CD14-positive monocyte (primary cell): ENCODE data around the gene ADH6. TPM values are rescaled to one million over a fixed set of nuclear protein-coding genes. Genes with fewer than 3 reads are reported as not detected.
"Not testable (repeated sequence)": the region's sequence is repeated elsewhere in the genome, so short reads cannot be mapped to it uniquely, and the experiment has no call there.

Source experiments
- DNase-seq, 3 donors: peaks; one replicate each; pipeline ENCODE4 v3.0.0-alpha.2; 2011 to 2022
- H2AFZ ChIP-seq: 2 replicates; pipeline ENCODE4 v1.6.0; 2012; ENCODE audit warnings: mild to moderate bottlenecking, low read depth, low read length, inconsistent platforms; ENCODE audit not compliant: insufficient read depth, poor library complexity, severe bottlenecking
- H3K27ac ChIP-seq, 2 donors: 1 replicate in 1 of 2; 2 replicates in 1 of 2; pipeline ENCODE4 v1.5.1; 2012 to 2013; ENCODE audit warnings: low read length in 2 of 2, control low read depth in 1 of 2, inconsistent platforms in 1 of 2, low read depth in 1 of 2, mild to moderate bottlenecking in 1 of 2
- H3K27me3 ChIP-seq, 2 donors: one replicate each; pipeline versions ENCODE4 v1.6.0 to v1.6.1; 2011 to 2013; ENCODE audit warnings: low read length in 2 of 2; ENCODE audit not compliant: control insufficient read depth in 2 of 2, insufficient read depth in 2 of 2
- H3K36me3 ChIP-seq, 2 donors: replicated peaks in 1 of 2; 1 replicate in 1 of 2; 2 replicates in 1 of 2; pipeline versions ENCODE4 v1.5.1 to v1.6.1; 2012 to 2013; ENCODE audit warnings: low read length in 2 of 2, control low read depth in 1 of 2, inconsistent platforms in 1 of 2, mild to moderate bottlenecking in 1 of 2; ENCODE audit not compliant: insufficient read depth in 2 of 2, control insufficient read depth in 1 of 2
- H3K4me1 ChIP-seq, 2 donors: 1 replicate in 1 of 2; 2 replicates in 1 of 2; pipeline versions ENCODE4 v1.5.1 to v1.6.1; 2012 to 2013; ENCODE audit warnings: low read length in 2 of 2, control low read depth in 1 of 2, inconsistent platforms in 1 of 2, mild to moderate bottlenecking in 1 of 2, moderate library complexity in 1 of 2; ENCODE audit not compliant: insufficient read depth in 2 of 2, control insufficient read depth in 1 of 2
- H3K4me2 ChIP-seq: replicated peaks from 2 replicates; pipeline ENCODE3; 2012; ENCODE audit warnings: low read length, moderate library complexity, mild to moderate bottlenecking; ENCODE audit not compliant: poor library complexity, severe bottlenecking; ENCODE audit errors: extremely low read depth
- H3K4me3 ChIP-seq, 3 experiments: fragments of 200-600 bp in 1 of 3; sonication (generic) in 1 of 3; replicated peaks in 1 of 3; 1 replicate in 2 of 3; 2 replicates in 1 of 3; pipeline ENCODE4 v1.5.1; 2011 to 2013; ENCODE audit warnings: low read length in 3 of 3, mild to moderate bottlenecking in 3 of 3, control low read depth in 2 of 3, low read depth in 2 of 3, inconsistent platforms in 1 of 3, moderate library complexity in 1 of 3
- H3K79me2 ChIP-seq: 2 replicates; pipeline ENCODE4 v1.6.0; 2012; ENCODE audit warnings: mild to moderate bottlenecking, control low read depth, inconsistent platforms, low read length, moderate library complexity; ENCODE audit not compliant: insufficient read depth
- H3K9ac ChIP-seq: 2 replicates; pipeline ENCODE4 v1.6.0; 2017; ENCODE audit warnings: low read length, mild to moderate bottlenecking; ENCODE audit not compliant: insufficient read depth, poor library complexity, severe bottlenecking
- H3K9me3 ChIP-seq, 2 donors: replicated peaks in 1 of 2; 1 replicate in 1 of 2; 2 replicates in 1 of 2; pipeline versions ENCODE4 v1.5.1 to v1.6.1; 2012 to 2013; ENCODE audit warnings: low read length in 2 of 2, control low read depth in 1 of 2; ENCODE audit not compliant: control insufficient read depth in 1 of 2, insufficient read depth in 1 of 2
- H4K20me1 ChIP-seq: 2 replicates; pipeline ENCODE4 v1.6.0; 2012; ENCODE audit warnings: mild to moderate bottlenecking, low read length, control low read depth, moderate library complexity; ENCODE audit not compliant: insufficient read depth
- H3K27ac Mint-ChIP-seq, 7 donors: one replicate each; pipeline ENCODE4 v1.8.0; 2020; ENCODE audit warnings: mild to moderate bottlenecking in 7 of 7, mixed read lengths in 7 of 7, moderate library complexity in 6 of 7, inconsistent platforms in 2 of 7
- H3K27me3 Mint-ChIP-seq, 3 donors: one replicate each; pipeline ENCODE4 v1.8.0; 2021 to 2022; ENCODE audit warnings: low read depth in 3 of 3, mild to moderate bottlenecking in 3 of 3, mixed read lengths in 3 of 3, moderate library complexity in 3 of 3, inconsistent platforms in 1 of 3
- H3K36me3 Mint-ChIP-seq, 2 donors: one replicate each; pipeline ENCODE4 v1.8.0; 2020; ENCODE audit warnings: mixed read lengths in 2 of 2, inconsistent platforms in 1 of 2, mild to moderate bottlenecking in 1 of 2
- H3K4me1 Mint-ChIP-seq: one replicate; pipeline ENCODE4 v1.8.0; 2020; ENCODE audit warnings: mild to moderate bottlenecking, mixed read lengths
- H3K4me3 Mint-ChIP-seq, 2 donors: one replicate each; pipeline ENCODE4 v1.8.0; 2020; ENCODE audit warnings: mild to moderate bottlenecking in 2 of 2, mixed read lengths in 2 of 2, moderate library complexity in 1 of 2
- H3K9me3 Mint-ChIP-seq, 7 donors: one replicate each; pipeline ENCODE4 v1.8.0; 2020 to 2022; ENCODE audit warnings: mixed read lengths in 7 of 7, mild to moderate bottlenecking in 6 of 7, moderate library complexity in 6 of 7, inconsistent platforms in 2 of 7
- CTCF ChIP-seq: fragments of 200-600 bp; IDR thresholded peaks from one replicate; pipeline ENCODE4 v1.8.0; 2022; ENCODE audit warnings: antibody characterized with exemption, mild to moderate bottlenecking
- WGBS: methylation state at CpG from one replicate; pipeline ENCODE4 v1.1.5; 2013; ENCODE audit warnings: missing lambda C conversion rate; ENCODE audit not compliant: insufficient coverage; 5-methylcytosine and 5-hydroxymethylcytosine counted together
- intact Hi-C, 2 donors: fragments of 100-400 bp; cut with micrococcal nuclease; formaldehyde crosslinking; loops; one replicate each; pipeline versions ENCODE4 v1.15.0 to v1.15.1; 2023
- polyA plus RNA-seq, 3 donors: library from polyadenylated mRNA; depleted of rRNA in 1 of 3; unstranded in 2 of 3; stranded (reverse) in 1 of 3; fragments of 300-500 nt in 2 of 3; fragments of >200 nt in 1 of 3; fragmentation: Illumina TruSeq in 2 of 3; gene quantifications; 1 replicate in 2 of 3; 2 replicates in 1 of 3; pipeline ENCODE4 v1.2.3, GENCODE V29; 2012 to 2021

ADH6 gene
- polyA plus RNA-seq, 3 donors: not detected

DNA sequence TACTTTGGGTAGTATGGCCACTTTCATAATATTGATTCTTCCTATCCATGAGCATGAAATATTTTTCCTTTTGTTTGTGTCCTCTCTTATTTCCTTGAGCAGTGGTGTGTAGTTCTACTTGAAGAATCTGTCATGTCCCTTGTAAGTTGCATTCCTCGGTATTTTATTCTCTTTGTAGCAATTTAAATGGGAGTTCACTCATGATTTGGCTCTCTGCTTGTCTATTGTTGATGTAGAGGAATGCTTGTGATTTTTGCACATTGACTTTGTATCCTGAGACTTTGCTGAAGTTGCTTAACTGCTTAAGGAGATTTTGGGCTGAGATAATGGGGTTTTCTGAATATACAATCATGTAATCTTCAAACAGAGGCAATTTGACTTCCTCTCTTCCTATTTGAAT is 9.7 kb upstream of the ADH6 start:
- H3K9me3 ChIP-seq, H3K4me1 Mint-ChIP-seq, H3K4me1 ChIP-seq, H3K4me3 ChIP-seq, H3K36me3 Mint-ChIP-seq, H4K20me1 ChIP-seq, H3K9ac ChIP-seq, H2AFZ ChIP-seq, H3K27me3 ChIP-seq, DNase-seq, H3K27ac Mint-ChIP-seq, intact Hi-C loops, H3K4me3 Mint-ChIP-seq, H3K27me3 Mint-ChIP-seq, H3K27ac ChIP-seq, H3K4me2 ChIP-seq, H3K79me2 ChIP-seq, H3K36me3 ChIP-seq: not testable (repeated sequence)
- WGBS: no CpG with 5 or more reads among the region's 1 CpG
- peaks cover 4 to 22% (median 13%) of the 10 kb centered on the region in 7 donors for H3K9me3 Mint-ChIP-seq

GRCh38 chr4:99227646-99228045 is 8.6 kb upstream of the ADH6 start:
- H3K36me3 Mint-ChIP-seq, H3K27ac Mint-ChIP-seq, intact Hi-C loops: not testable (repeated sequence)

DNA sequence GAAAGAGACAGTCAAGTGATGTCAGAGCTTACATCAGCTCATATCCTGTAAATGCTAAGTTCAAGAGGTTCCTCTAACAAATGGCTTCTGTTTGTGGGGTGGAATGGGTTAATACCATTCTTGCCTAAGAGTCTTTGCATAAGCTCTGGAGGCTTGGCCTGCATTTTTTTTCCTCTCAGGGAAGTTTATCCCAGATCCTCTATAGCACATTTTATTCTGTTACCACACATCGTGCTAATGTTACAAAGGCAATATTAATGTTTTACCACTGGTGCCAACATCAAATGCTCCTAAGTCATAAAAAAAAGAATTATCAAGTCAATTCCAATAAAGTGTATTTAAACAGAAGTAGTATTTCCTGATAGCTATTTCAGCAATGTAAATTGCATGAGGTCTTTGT is 2.9 kb upstream of the ADH6 start:
- H3K27ac ChIP-seq: no peak overlapping the region
- no peaks in the 10 kb centered on the region for H3K4me1 Mint-ChIP-seq
- no peak overlapping the region for H3K4me2 ChIP-seq
- no peak overlapping the region for H3K4me3 Mint-ChIP-seq
- H3K79me2 ChIP-seq: no peaks in the 10 kb centered on the region
- DNase-seq: no peak
- TF ChIP-seq CTCF: no peak
- intact Hi-C loops: no loop called here
- H3K27ac Mint-ChIP-seq: no peak overlapping the region
- no peaks in the 10 kb centered on the region for H3K36me3 Mint-ChIP-seq
- no peaks in the 10 kb centered on the region for H3K4me1 ChIP-seq
- WGBS: no CpG with 5 or more reads among the region's 1 CpG
- no peaks in the 10 kb centered on the region for H3K27me3 ChIP-seq
- peaks cover 0 to 6% of the 10 kb centered on the region in 2 donors for H3K9me3 ChIP-seq
- H3K27me3 Mint-ChIP-seq: no peaks in the 10 kb centered on the region
- no peaks in the 10 kb centered on the region for H4K20me1 ChIP-seq
- H3K4me3 ChIP-seq: no peak overlapping the region
- H3K9me3 Mint-ChIP-seq: peaks cover 11 to 19% (median 13%) of the 10 kb centered on the region in 7 donors
- no peak overlapping the region for H3K9ac ChIP-seq
- H3K36me3 ChIP-seq: no peaks in the 10 kb centered on the region
- no peak overlapping the region for H2AFZ ChIP-seq

More at GRCh38 chr4:99227646-99228045, 8.6 kb upstream of the ADH6 start:
- not testable (repeated sequence) for H3K4me3 ChIP-seq, H3K9ac ChIP-seq, H3K4me1 ChIP-seq, H3K79me2 ChIP-seq, H3K4me1 Mint-ChIP-seq, H3K4me2 ChIP-seq, DNase-seq, H3K36me3 ChIP-seq, H3K27ac ChIP-seq, H4K20me1 ChIP-seq, H3K27me3 ChIP-seq, H3K9me3 ChIP-seq, H3K27me3 Mint-ChIP-seq, H2AFZ ChIP-seq, H3K4me3 Mint-ChIP-seq
- WGBS: no CpG with 5 or more reads among the region's 4 CpGs
- H3K9me3 Mint-ChIP-seq: peaks cover 4 to 22% (median 14%) of the 10 kb centered on the region in 7 donors
